Stomach (tissue), 9 donors: ENCODE measurements around the gene UBL3. TPM values are rescaled to one million over a fixed set of nuclear protein-coding genes. Genes with fewer than 3 reads are reported as not detected.

Experiments
- DNase-seq, 2 donors: peaks; one replicate each; pipeline versions ENCODE4 v3.0.0 to v3.0.0-alpha.2; 2013 to 2019
- H3K27ac ChIP-seq, 5 donors: fragments of 200-600 bp in 4 of 5; sonication (generic) in 4 of 5; one replicate each; pipeline ENCODE4 v1.5.1; 2013 to 2019; ENCODE audit warnings: mild to moderate bottlenecking in 1 of 5, moderate library complexity in 1 of 5
- H3K27me3 ChIP-seq, 3 donors: fragments of 200-600 bp; sonication (generic); one replicate each; pipeline ENCODE4 v1.5.1; 2017 to 2019; ENCODE audit warnings: mixed run types in 1 of 3
- H3K36me3 ChIP-seq, 4 donors: fragments of 200-600 bp; sonication (generic); 1 replicate in 3 of 4; 2 replicates in 1 of 4; pipeline ENCODE4 v1.5.1; 2016 to 2019
- H3K4me1 ChIP-seq, 4 donors: fragments of 200-600 bp; sonication (generic); one replicate each; pipeline ENCODE4 v1.5.1; 2016 to 2019
- H3K4me3 ChIP-seq, 4 donors: fragments of 200-600 bp; sonication (generic) in 3 of 4; one replicate each; pipeline ENCODE4 v1.5.1; 2016 to 2019; ENCODE audit warnings: mild to moderate bottlenecking in 1 of 4
- H3K9me3 ChIP-seq, 4 donors: fragments of 200-600 bp; sonication (generic); one replicate each; pipeline ENCODE4 v1.5.1; 2016 to 2019
- CTCF ChIP-seq, 7 experiments: fragments of 450-650 bp in 4 of 7; fragments of 200-600 bp in 3 of 7; sonication (generic) in 3 of 7; IDR thresholded peaks; one replicate each; pipeline ENCODE4 v1.5.1; 2016 to 2019; ENCODE audit warnings: antibody characterized with exemption in 7 of 7, control low read depth in 2 of 7, mild to moderate bottlenecking in 1 of 7
- EP300 ChIP-seq: sonication (generic); formaldehyde crosslinking; IDR thresholded peaks from one replicate; pipeline ENCODE4 v1.6.1; 2017; ENCODE audit warnings: antibody characterized with exemption
- POLR2A ChIP-seq, 4 donors: fragments of 450-650 bp; IDR thresholded peaks; one replicate each; pipeline ENCODE4 v1.6.1; 2016; ENCODE audit warnings: antibody characterized with exemption in 4 of 4, control low read depth in 2 of 4, mild to moderate bottlenecking in 1 of 4, moderate library complexity in 1 of 4
- POLR2AphosphoS5 ChIP-seq, 3 donors: sonication (generic); formaldehyde crosslinking; IDR thresholded peaks; one replicate each; pipeline ENCODE4 v1.6.1; 2016; ENCODE audit warnings: antibody characterized with exemption in 3 of 3
- WGBS, 5 donors: extraction: QIAGEN DNeasy Blood & Tissue Kit in 3 of 5; methylation state at CpG; one replicate each; pipeline versions ENCODE4 v1.1.5 to v1.1.7; 2013 to 2018; 5-methylcytosine and 5-hydroxymethylcytosine counted together
- intact Hi-C: fragments of 100-400 bp; cut with DNase I; formaldehyde crosslinking; loops from one replicate; pipeline ENCODE4 v1.15.1; 2023; ENCODE audit warnings: low total_unique reads
- polyA plus RNA-seq, 3 donors: library from polyadenylated mRNA; stranded (reverse); fragments of 200-250 nt; gene quantifications; one replicate each; pipeline ENCODE4 v1.2.3, GENCODE V29; 2013
- total RNA-seq, 5 donors: library from RNA; depleted of rRNA; stranded (reverse); fragments of >200 nt; gene quantifications; one replicate each; pipeline versions ENCODE4 v1.1.0 to v1.2.3, GENCODE V29; 2014 to 2016
- donor health status: healthy with polysubstance abuse.
- donor health status: Bipolar disorder and iron deficiency.
- donor health status: healthy.

Gene UBL3
- total and polyA plus RNA-seq, 8 donors = 21.5 to 115 (median 42.3) TPM

GRCh38 chr13:29861694-29862110 lies 11.3 kb upstream of the UBL3 start:
- DNase-seq = no peak
- no peaks in the 10 kb centered on the region for H3K27me3 ChIP-seq
- no peaks in the 10 kb centered on the region for H3K9me3 ChIP-seq
- H3K4me3 ChIP-seq = no peak overlapping the region
- no peak overlapping the region for H3K27ac ChIP-seq
- TF ChIP-seq EP300 (no peak), POLR2A (IDR thresholded peaks at IDR 0.05) (no peak), CTCF (IDR thresholded peaks at IDR 0.05) (no peak), POLR2AphosphoS5 (IDR thresholded peaks at IDR 0.05) (no peak)
- no peaks in the 10 kb centered on the region for H3K36me3 ChIP-seq
- intact Hi-C loops = no loop called here
- peaks cover 0 to 7% (median 6%) of the 10 kb centered on the region in 4 donors for H3K4me1 ChIP-seq
- WGBS, 5 donors = 91 to 94% (median 92%) methylated on average over 8 of the region's 8 CpGs

- H3K36me3 ChIP-seq = no peaks in the 10 kb centered on the region
- no peaks in the 10 kb centered on the region for H3K9me3 ChIP-seq
- H3K4me3 ChIP-seq = no peak overlapping the region
- intact Hi-C loops = no loop called here
- H3K27me3 ChIP-seq = no peaks in the 10 kb centered on the region
- no peak for DNase-seq
- H3K27ac ChIP-seq = no peak overlapping the region
- TF ChIP-seq POLR2A (IDR thresholded peaks at IDR 0.05) (no peak), EP300 (no peak), POLR2AphosphoS5 (IDR thresholded peaks at IDR 0.05) (no peak), CTCF (IDR thresholded peaks at IDR 0.05) (no peak)
- H3K4me1 ChIP-seq = peaks cover 0 to 22% (median 9%) of the 10 kb centered on the region in 4 donors
- WGBS, 5 donors = 80 to 93% (median 86%) methylated on average over 4 of the region's 4 CpGs
Measured at GRCh38 chr13:29859971-29860370, 9.6 kb upstream of the UBL3 start.

GRCh38 chr13:29858667-29859066 lies 8.2 kb upstream of the UBL3 start:
- intact Hi-C loops = no loop called here
- 81 to 89% (median 87%) methylated on average over 4 of the region's 4 CpGs for WGBS, 5 donors
- H3K27ac ChIP-seq = no peak overlapping the region

GRCh38 chr13:29858231-29858630 lies 7.8 kb upstream of the UBL3 start:
- Histone ChIP-seq H3K36me3 (no peaks in the 10 kb centered on the region), H3K4me1 (peaks cover 0 to 22% (median 9%) of the 10 kb centered on the region in 4 donors), H3K27me3 (no peaks in the 10 kb centered on the region), H3K4me3 (no peak overlapping the region), H3K27ac (no peak overlapping the region), H3K9me3 (no peaks in the 10 kb centered on the region)
- whole genome bisulfite sequencing, 5 donors = 44 to 63% (median 45%) methylated on average over 1 of the region's 1 CpG
- intact Hi-C loops = no loop called here
- no peak for TF ChIP-seq CTCF (IDR thresholded peaks at IDR 0.05)
- no peak for TF ChIP-seq POLR2AphosphoS5 (IDR thresholded peaks at IDR 0.05)
- no peak for TF ChIP-seq EP300
- no peak for TF ChIP-seq POLR2A (IDR thresholded peaks at IDR 0.05)
- no peak for DNase-seq

More at GRCh38 chr13:29858667-29859066, 8.2 kb upstream of the UBL3 start:
- no peak for DNase-seq
- Histone ChIP-seq H3K9me3 (no peaks in the 10 kb centered on the region), H3K4me1 (peaks cover 0 to 22% (median 9%) of the 10 kb centered on the region in 4 donors), H3K4me3 (no peak overlapping the region), H3K36me3 (no peaks in the 10 kb centered on the region), H3K27me3 (no peaks in the 10 kb centered on the region)
- TF ChIP-seq EP300 = no peak
- TF ChIP-seq CTCF (IDR thresholded peaks at IDR 0.05) = no peak
- no peak for TF ChIP-seq POLR2A (IDR thresholded peaks at IDR 0.05)
- TF ChIP-seq POLR2AphosphoS5 (IDR thresholded peaks at IDR 0.05) = no peak
